H1 (cell line): ENCODE measurements around the gene XAB2. TPM values are rescaled to one million over a fixed set of nuclear protein-coding genes. Genes with fewer than 3 reads are reported as not detected.

Experiments
- CTCF ChIA-PET: fragments of 300-600 bp; sonication (Branson Sonifier 250); formaldehyde crosslinking; loops from one replicate; lab custom pipeline; 2021; ENCODE audit not compliant: partially characterized antibody; lab: Charles Lee
- POLR2A ChIA-PET: fragments of 300-600 bp; sonication (Branson Sonifier 250); formaldehyde crosslinking; loops from one replicate; lab custom pipeline; 2021; ENCODE audit warnings: inconsistent platforms; ENCODE audit not compliant: partially characterized antibody; lab: Charles Lee
- DNase-seq, 2 experiments: peaks; one replicate each; pipeline versions ENCODE4 v3.0.0 to v3.0.0-alpha.2; 2010 to 2022; ENCODE audit warnings: low spot score in 2 of 2, low read depth in 1 of 2, mixed read lengths in 1 of 2
- FAIRE-seq: peaks from 2 replicates; lab custom pipeline; 2011; peaks lifted over from hg19 to GRCh38; lab: Jason Lieb, UNC
- H2AFZ ChIP-seq: 2 replicates; pipeline ENCODE4 v1.8.1; 2012; ENCODE audit warnings: low read length, inconsistent platforms
- H2AK5ac ChIP-seq: 2 replicates; pipeline ENCODE4 v1.6.1; 2013; ENCODE audit warnings: low read depth, low read length
- H2BK120ac ChIP-seq: replicated peaks from 2 replicates; pipeline ENCODE3; 2013; ENCODE audit warnings: low read depth, low read length, inconsistent platforms
- H2BK12ac ChIP-seq: 2 replicates; pipeline ENCODE4 v1.6.1; 2013; ENCODE audit warnings: low read depth, low read length
- H2BK15ac ChIP-seq: 2 replicates; pipeline ENCODE4 v1.6.1; 2013; ENCODE audit warnings: low read length
- H2BK20ac ChIP-seq: 2 replicates; pipeline ENCODE4 v1.6.1; 2013; ENCODE audit warnings: low read length
- H2BK5ac ChIP-seq: 2 replicates; pipeline ENCODE4 v1.6.1; 2013; ENCODE audit warnings: low read depth, low read length
- H3K14ac ChIP-seq: 2 replicates; pipeline ENCODE4 v1.6.1; 2013; ENCODE audit warnings: inconsistent platforms; ENCODE audit not compliant: insufficient read length
- H3K18ac ChIP-seq: 2 replicates; pipeline ENCODE4 v1.6.1; 2013; ENCODE audit warnings: low read length; ENCODE audit errors: extremely low read depth
- H3K23ac ChIP-seq: 2 replicates; pipeline ENCODE4 v1.6.1; 2013; ENCODE audit warnings: inconsistent platforms; ENCODE audit not compliant: insufficient read length
- H3K23me2 ChIP-seq: 2 replicates; pipeline ENCODE4 v1.6.1; 2013; ENCODE audit warnings: low read depth, low read length
- H3K27ac ChIP-seq: 2 replicates; pipeline ENCODE4 v1.6.1; 2011; ENCODE audit warnings: low read depth, low read length, inconsistent platforms
- H3K27me3 ChIP-seq, 4 experiments: replicated peaks in 1 of 4; 1 replicate in 1 of 4; 2 replicates in 3 of 4; pipeline versions ENCODE4 v1.6.1 to v1.8.1; 2011 to 2013; ENCODE audit warnings: low read length in 3 of 4, mild to moderate bottlenecking in 3 of 4, inconsistent platforms in 2 of 4, mixed read lengths in 2 of 4, moderate library complexity in 1 of 4; ENCODE audit not compliant: control insufficient read depth in 3 of 4, insufficient read depth in 3 of 4; ENCODE audit errors: extremely low read depth in 1 of 4
- H3K36me3 ChIP-seq, 4 experiments: 2 replicates each; pipeline versions ENCODE4 v1.6.1 to v1.8.1; 2011 to 2013; ENCODE audit warnings: mild to moderate bottlenecking in 4 of 4, low read length in 3 of 4, moderate library complexity in 2 of 4, control low read depth in 1 of 4, inconsistent platforms in 1 of 4; ENCODE audit not compliant: insufficient read depth in 4 of 4, control insufficient read depth in 2 of 4
- H3K4ac ChIP-seq: replicated peaks from 2 replicates; pipeline ENCODE3; 2013; ENCODE audit warnings: low read length, low read depth, mixed read lengths, inconsistent platforms; ENCODE audit not compliant: insufficient read length
- H3K4me1 ChIP-seq, 4 experiments: replicated peaks in 1 of 4; 1 replicate in 1 of 4; 2 replicates in 3 of 4; pipeline versions ENCODE4 v1.6.1 to v1.8.1; 2011 to 2013; ENCODE audit warnings: low read length in 3 of 4, inconsistent platforms in 2 of 4, mixed read lengths in 1 of 4; ENCODE audit not compliant: insufficient read depth in 4 of 4, control insufficient read depth in 3 of 4
- H3K4me2 ChIP-seq, 2 experiments: 2 replicates each; pipeline versions ENCODE4 v1.6.1 to v1.8.1; 2011 to 2013; ENCODE audit warnings: low read depth in 2 of 2, low read length in 2 of 2, control low read depth in 1 of 2, inconsistent platforms in 1 of 2, mild to moderate bottlenecking in 1 of 2; ENCODE audit not compliant: insufficient read depth in 1 of 2
- H3K4me3 ChIP-seq, 4 experiments: fragments of 200-600, 300-600 bp in 1 of 4; sonication (generic), shearing (Covaris generic), sonication (Bioruptor Twin) in 1 of 4; 2 replicates each; pipeline versions ENCODE4 v1.5.1 to v1.8.1; 2011 to 2016; ENCODE audit warnings: low read length in 4 of 4, low read depth in 3 of 4, control low read depth in 2 of 4, inconsistent platforms in 2 of 4, mild to moderate bottlenecking in 2 of 4, mixed read lengths in 1 of 4, moderate library complexity in 1 of 4; ENCODE audit not compliant: insufficient read depth in 2 of 4; ENCODE audit errors: extremely low read depth in 1 of 4
- H3K56ac ChIP-seq: replicated peaks from 2 replicates; pipeline ENCODE3; 2013; ENCODE audit warnings: low read depth, mild to moderate bottlenecking, mixed read lengths, low read length, inconsistent platforms; ENCODE audit not compliant: insufficient read length
- H3K79me1 ChIP-seq: 2 replicates; pipeline ENCODE4 v1.6.1; 2013; ENCODE audit warnings: low read depth, low read length, control low read depth
- H3K79me2 ChIP-seq, 2 experiments: 2 replicates each; pipeline versions ENCODE4 v1.6.1 to v1.8.1; 2012 to 2013; ENCODE audit warnings: low read length in 2 of 2, mild to moderate bottlenecking in 2 of 2, inconsistent platforms in 1 of 2; ENCODE audit not compliant: insufficient read depth in 2 of 2, control insufficient read depth in 1 of 2
- H3K9ac ChIP-seq, 4 experiments: replicated peaks in 1 of 4; 1 replicate in 1 of 4; 2 replicates in 3 of 4; pipeline versions ENCODE4 v1.6.1 to v1.8.1; 2011 to 2013; ENCODE audit warnings: low read depth in 3 of 4, low read length in 3 of 4, control low read depth in 2 of 4, mild to moderate bottlenecking in 2 of 4, moderate library complexity in 2 of 4, inconsistent platforms in 1 of 4; ENCODE audit errors: extremely low read depth in 1 of 4
- H3K9me3 ChIP-seq, 2 experiments: 2 replicates each; pipeline versions ENCODE4 v1.6.1 to v1.8.1; 2012 to 2013; ENCODE audit warnings: mild to moderate bottlenecking in 2 of 2, moderate library complexity in 2 of 2, control low read depth in 1 of 2, inconsistent platforms in 1 of 2, low read depth in 1 of 2, low read length in 1 of 2, mixed read lengths in 1 of 2; ENCODE audit not compliant: insufficient read depth in 2 of 2
- H4K20me1 ChIP-seq, 2 experiments: replicated peaks in 1 of 2; 2 replicates each; pipeline versions ENCODE3 to v1.8.1; 2011 to 2013; ENCODE audit warnings: inconsistent platforms in 2 of 2, low read length in 2 of 2, mild to moderate bottlenecking in 1 of 2; ENCODE audit not compliant: insufficient read depth in 2 of 2, control insufficient read depth in 1 of 2
- H4K5ac ChIP-seq: 2 replicates; pipeline ENCODE4 v1.6.1; 2013; ENCODE audit warnings: low read length, low read depth, mixed read lengths, inconsistent platforms; ENCODE audit not compliant: insufficient read length
- H4K8ac ChIP-seq: 2 replicates; pipeline ENCODE4 v1.8.0; 2013; ENCODE audit warnings: mild to moderate bottlenecking, moderate library complexity, low read length, inconsistent platforms; ENCODE audit not compliant: insufficient read depth; ENCODE audit errors: extremely low read depth
- H4K91ac ChIP-seq: replicated peaks from 2 replicates; pipeline ENCODE3; 2013; ENCODE audit warnings: low read length, mixed read lengths, inconsistent platforms; ENCODE audit not compliant: insufficient read length
- ATF2 ChIP-seq: IDR thresholded peaks from 2 replicates; pipeline ENCODE4 v1.6.1; 2012; ENCODE audit warnings: low read length, inconsistent platforms
- CHD1 ChIP-seq: IDR thresholded peaks from 2 replicates; pipeline ENCODE4 v1.6.1; 2012; ENCODE audit warnings: low read depth, low read length, improper control_type of control experiment
- CHD2 ChIP-seq: IDR thresholded peaks from 2 replicates; pipeline ENCODE4 v1.6.1; 2012; ENCODE audit warnings: low read length, improper control_type of control experiment
- CREB1 ChIP-seq: IDR thresholded peaks from 2 replicates; pipeline ENCODE4 v1.6.1; 2012; ENCODE audit warnings: inconsistent platforms
- EZH2 ChIP-seq: fragments of 200-600 bp; sonication (generic); IDR thresholded peaks from 2 replicates; pipeline ENCODE4 v1.7.1; 2012; ENCODE audit warnings: low read depth, mild to moderate bottlenecking, moderate library complexity, low read length, inconsistent platforms; ENCODE audit not compliant: severe bottlenecking
- HDAC2 ChIP-seq, 2 experiments: fragments of 300-600 bp in 1 of 2; sonication (generic) in 1 of 2; IDR thresholded peaks; 2 replicates each; pipeline ENCODE4 v1.6.1; 2011 to 2012; ENCODE audit warnings: low read depth in 2 of 2, low read length in 2 of 2, mild to moderate bottlenecking in 2 of 2, moderate library complexity in 2 of 2, borderline replicate concordance in 1 of 2, inconsistent platforms in 1 of 2
- KDM1A ChIP-seq: fragments of 200-600, 300-600 bp; sonication (generic); IDR thresholded peaks from 2 replicates; pipeline ENCODE4 v1.7.1; 2016; ENCODE audit warnings: mild to moderate bottlenecking, low read length, borderline replicate concordance
- KDM5A ChIP-seq: fragments of 200-600 bp; IDR thresholded peaks from 2 replicates; pipeline ENCODE4 v1.7.1; 2012; ENCODE audit warnings: mild to moderate bottlenecking, low read length, inconsistent platforms, mixed read lengths
- RFX5 ChIP-seq: IDR thresholded peaks from 2 replicates; pipeline ENCODE4 v1.6.1; 2011; ENCODE audit warnings: low read depth, low read length, improper control_type of control experiment, borderline replicate concordance
- SP2 ChIP-seq: IDR thresholded peaks from 2 replicates; pipeline ENCODE4 v1.6.1; 2012; ENCODE audit warnings: mild to moderate bottlenecking, low read length, inconsistent platforms
- TCF12 ChIP-seq: IDR thresholded peaks from 2 replicates; pipeline ENCODE4 v1.6.1; 2011; ENCODE audit warnings: low read depth, mild to moderate bottlenecking, low read length
- ZNF274 ChIP-seq: IDR thresholded peaks from 2 replicates; pipeline ENCODE4 v1.7.0; 2012; ENCODE audit warnings: low read length, borderline replicate concordance; ENCODE audit errors: extremely low read depth
- WGBS, 2 experiments: shearing (Covaris generic) in 1 of 2; methylation state at CpG; one replicate each; pipeline versions ENCODE4 v1.1.6 to v1.1.7; 2013 to 2015; ENCODE audit warnings: low lambda C conversion rate in 2 of 2, mixed read lengths in 2 of 2, inconsistent platforms in 1 of 2, low coverage in 1 of 2, missing lambda C conversion rate in 1 of 2; ENCODE audit not compliant: insufficient replicate concordance in 2 of 2, insufficient coverage in 1 of 2, insufficient read length in 1 of 2; ENCODE audit errors: extremely low coverage in 1 of 2, missing lambda C conversion rate in 1 of 2; 5-methylcytosine and 5-hydroxymethylcytosine counted together
- polyA plus RNA-seq, 7 experiments: library from polyadenylated mRNA; depleted of rRNA in 3 of 7; stranded (reverse) in 5 of 7; unstranded in 2 of 7; fragments of >200 nt in 5 of 7; fragments of 200-250 nt in 2 of 7; gene quantifications; 1 replicate in 5 of 7; 2 replicates in 1 of 7; 4 replicates in 1 of 7; pipeline versions ENCODE4 v1.2.1 to v1.2.3, GENCODE V29; 2011 to 2013; ENCODE audit warnings: missing spikeins in 2 of 7, mixed read lengths in 2 of 7
- total RNA-seq: library from RNA; stranded (reverse); fragmentation: NEBNext Ultra II Directional; extraction: Animal tissue kit (Norgen Biotek cat#: 25700); gene quantifications from 2 replicates; pipeline ENCODE4 v1.2.1, GENCODE V29; 2021

XAB2 gene
- total and polyA plus RNA-seq, 2 of the 8 experiments (the other 6 are each of a cell fraction or from before 2014, with no cell fraction given) = 48.2 to 49.4 TPM

GRCh38 chr19:7597689-7598088 lies 31.7 kb downstream of the XAB2 start:
- no peak overlapping the region for H2AK5ac ChIP-seq
- ChIA-PET CTCF (interaction anchor here (0.5 to 5.0 kb wide), 8 partner anchors 25 to 234 kb away, joined by 3 to 27 read pairs (median 4); no protein-coding TSS in a partner anchor), POLR2A (interaction anchor here (0.6 to 1.3 kb wide), 5 partner anchors 20 to 208 kb away, joined by 3 to 5 read pairs (median 3); partner anchors contain the start of gene MCOLN1)
- 87% methylated on average over 9 of the region's 9 CpGs; no CpG with 5 or more reads in 1 of the 2 experiments for WGBS, 2 experiments
- H4K91ac ChIP-seq = no peak overlapping the region
- H2BK120ac ChIP-seq = no peak overlapping the region
- no peak overlapping the region for H4K5ac ChIP-seq
- H3K4me2 ChIP-seq = peak overlapping the region; percentile 86; a peak in 1 of 4 replicates
- no peak overlapping the region for H2BK5ac ChIP-seq
- no peak overlapping the region for H2BK15ac ChIP-seq
- H3K23me2 ChIP-seq = peaks cover 11% of the 10 kb centered on the region; the same call in 1 of the 2 replicates
- no peak overlapping the region for H4K8ac ChIP-seq
- H2BK20ac ChIP-seq = no peak overlapping the region
- no peak overlapping the region for H3K14ac ChIP-seq
- no peaks in the 10 kb centered on the region for H3K9me3 ChIP-seq
- FAIRE-seq (no peak), DNase-seq (no peak)
- no peak overlapping the region for H3K4ac ChIP-seq
- H3K4me1 ChIP-seq = peaks cover 0 to 11% (median 5%) of the 10 kb centered on the region in 4 experiments; a peak in 5 of 7 replicates
- H3K18ac ChIP-seq = no peak overlapping the region
- H3K27me3 ChIP-seq = no peaks in the 10 kb centered on the region
- peaks cover 8 to 17% of the 10 kb centered on the region in 2 experiments for H4K20me1 ChIP-seq
- peak overlapping the region in 1 of 4 experiments; percentile 18; a peak in 1 of 7 replicates for H3K9ac ChIP-seq
- no peak overlapping the region for H3K23ac ChIP-seq
- H3K36me3 ChIP-seq = no peaks in the 10 kb centered on the region
- no peak overlapping the region for H2BK12ac ChIP-seq
- H3K4me3 ChIP-seq = 0 out of 8 replicates have a peak overlapping the region, but pooled peaks of 2 of the 4 experiments have one; percentile 8 to 96
- H3K79me1 ChIP-seq = peaks cover 7% of the 10 kb centered on the region
- H2AFZ ChIP-seq = no peak overlapping the region
- no peak overlapping the region for H3K27ac ChIP-seq
- peaks cover 0 to 28% of the 10 kb centered on the region in 2 experiments; a peak in 2 of 4 replicates for H3K79me2 ChIP-seq
- no peak overlapping the region for H3K56ac ChIP-seq
- TF ChIP-seq HDAC2 (IDR thresholded peaks at IDR 0.05; ENCODE audit: borderline replicate concordance in 1 of 2, low read depth in 2 of 2, low read length in 2 of 2) = no peak
- no peak for TF ChIP-seq KDM5A
- TF ChIP-seq CREB1 = no peak
- TF ChIP-seq CHD1 = no peak
- TF ChIP-seq SP2 = no peak
- TF ChIP-seq CHD2 = no peak
- no peak for TF ChIP-seq ATF2
- no peak for TF ChIP-seq ZNF274
- TF ChIP-seq TCF12 = no peak
- TF ChIP-seq RFX5 = no peak
- TF ChIP-seq KDM1A = no peak
- no peak for TF ChIP-seq EZH2
